T-helper 17 cell (primary cell): ENCODE results near the gene ALG14. TPM values are rescaled to one million over a fixed set of nuclear protein-coding genes. Genes with fewer than 3 reads are reported as not detected.
A peak's percentile ranks its signal among the peaks of the same experiment; 100 is the strongest.

ENCODE experiments used
- ATAC-seq: fragments of 150-1000 bp; cut with Tn5 transposase; 2 replicates; pipeline ENCODE4 v1.10.0; 2021; ENCODE audit warnings: mild to moderate bottlenecking, moderate library complexity
- DNase-seq, 3 donors: peaks; one replicate each; pipeline versions ENCODE4 v3.0.0 to v3.0.0-alpha.2; 2020 to 2021
- H3K9me3 ChIP-seq: one replicate; pipeline ENCODE4 v1.7.0; 2013; ENCODE audit warnings: low read length, mild to moderate bottlenecking; ENCODE audit not compliant: control insufficient read depth, poor library complexity, severe bottlenecking
- H3K27ac Mint-ChIP-seq: one replicate; pipeline ENCODE4 v1.8.0; 2022; ENCODE audit warnings: mild to moderate bottlenecking, moderate library complexity, mixed read lengths
- H3K27me3 Mint-ChIP-seq: one replicate; pipeline ENCODE4 v1.8.0; 2022; ENCODE audit warnings: mixed read lengths
- H3K36me3 Mint-ChIP-seq: one replicate; pipeline ENCODE4 v1.8.0; 2022; ENCODE audit warnings: low read depth, mixed read lengths
- H3K4me1 Mint-ChIP-seq: one replicate; pipeline ENCODE4 v1.8.0; 2022; ENCODE audit warnings: mild to moderate bottlenecking, mixed read lengths
- H3K4me3 Mint-ChIP-seq: one replicate; pipeline ENCODE4 v1.8.0; 2022; ENCODE audit warnings: mild to moderate bottlenecking, moderate library complexity, mixed read lengths
- total RNA-seq, 4 donors: library from RNA in 2 of 4; stranded (reverse) in 2 of 4; gene quantifications; one replicate each; pipeline ENCODE4 v1.2.3 and lab custom pipeline; 2022 to 2026

Gene ALG14
- total RNA-seq, 2 donors from 2014 or later, result 1.5 to 1.8 TPM

DNA sequence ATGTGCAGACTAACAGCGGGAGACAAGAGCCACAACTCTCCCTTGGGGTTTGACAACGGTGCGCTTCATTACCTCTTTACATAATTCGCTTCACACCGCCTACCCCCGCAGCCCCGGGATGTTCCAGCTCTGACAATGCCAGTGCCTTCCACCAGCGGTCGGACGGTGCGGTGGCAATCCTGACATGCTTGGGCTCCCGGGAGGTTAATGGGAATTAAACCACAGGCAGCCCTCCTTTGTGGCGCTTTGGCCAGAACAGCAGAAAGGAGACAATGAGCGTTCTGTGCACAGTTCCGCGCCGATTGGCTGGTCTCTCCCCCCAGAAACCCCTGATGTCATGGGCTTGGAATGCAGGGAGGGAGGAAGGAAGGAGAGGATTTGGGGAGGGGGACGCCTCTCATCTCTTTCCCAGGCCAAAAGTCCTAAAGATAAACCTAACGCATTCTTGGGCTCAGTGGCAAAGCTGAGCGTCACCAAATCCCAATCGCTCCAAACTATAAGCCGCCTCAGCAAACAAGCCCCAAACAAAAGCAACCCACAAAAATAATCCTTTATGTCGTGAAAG, 147.1 kb downstream of the ALG14 start:
- H3K27me3 Mint-ChIP-seq, result peaks cover 56% of the 10 kb centered on the region
- H3K4me1 Mint-ChIP-seq, result peaks cover 16% of the 10 kb centered on the region
- no peak for ATAC-seq
- H3K27ac Mint-ChIP-seq, result no peak overlapping the region
- no peaks in the 10 kb centered on the region for H3K9me3 ChIP-seq
- no peak for DNase-seq
- H3K36me3 Mint-ChIP-seq, result peaks cover 3% of the 10 kb centered on the region
- H3K4me3 Mint-ChIP-seq, result peak overlapping the region; percentile 86

DNA sequence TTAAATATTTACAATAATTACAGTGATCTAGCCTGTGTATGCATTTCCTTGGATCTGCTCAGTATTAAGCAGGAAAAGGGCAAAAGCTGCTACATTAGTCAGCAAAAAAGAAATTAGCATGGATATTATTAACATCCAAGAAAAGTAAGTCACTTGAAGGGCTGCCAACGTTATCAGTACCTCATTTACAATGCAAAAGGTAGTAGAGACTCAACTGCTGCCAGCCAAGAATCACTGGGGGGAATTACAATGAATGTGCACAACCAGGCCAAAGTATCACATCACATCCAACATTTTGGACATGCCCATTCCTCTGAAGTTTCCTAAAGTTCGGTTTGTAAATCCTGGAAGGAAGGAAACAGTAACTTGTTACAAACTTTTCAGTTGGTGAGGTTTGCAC, 147.7 kb downstream of the ALG14 start:
- ATAC-seq (no peak), DNase-seq (no peak)
- H3K9me3 ChIP-seq, result no peaks in the 10 kb centered on the region
- Mint-ChIP-seq H3K4me3 (no peak overlapping the region), H3K27me3 (peaks cover 56% of the 10 kb centered on the region), H3K4me1 (peaks cover 16% of the 10 kb centered on the region), H3K36me3 (peaks cover 3% of the 10 kb centered on the region), H3K27ac (no peak overlapping the region)

Other genes with a start within 250 kb of the ALG14 start
- 1 to 10 TPM in 1 of 2 donors, under 1 TPM in 1; 0.76 to 1.7 TPM for gene CNN3, start 145.8 kb downstream of the ALG14 start, total RNA-seq
- under 1 TPM; 0.23 to 0.25 TPM for gene TLCD4, start 44.4 kb upstream of the ALG14 start, total RNA-seq
- gene RWDD3, start 161.3 kb upstream of the ALG14 start, total RNA-seq, result 10 to 100 TPM in 1 of 2 donors, 1 to 10 TPM in 1; 10.0 to 13.4 TPM